ENCODE measurements around the gene STX16.

GRCh38 chr20:58677079-58677604 is 26.1 kb downstream of the STX16 start:
- TF ChIP-seq CTCF (IDR thresholded peaks at IDR 0.05) (no peak), ZFX (IDR thresholded peaks at IDR 0.05; ENCODE audit: borderline replicate concordance) (no peak)

Data from 22Rv1 (cell line).